Measurements from ENCODE around the gene PRDM15. TPM values are rescaled to one million over a fixed set of nuclear protein-coding genes. Genes with fewer than 3 reads are reported as not detected.

Gene PRDM15
- total RNA-seq, 1 experiment from 2014 or later, result 11.2 TPM

- DNase-seq (ENCODE audit: low read depth, low spot score) (no peak), ATAC-seq (no peak)
- intact Hi-C loops (cut with micrococcal nuclease; ENCODE audit: unreplicated experiment) (no loop called here), in situ Hi-C loops (cut with HindIII; ENCODE audit: low pct_unique_long_range_greater_than_20kb, low sequenced_read_pairs) (no loop called here)
- H3K4me3 ChIP-seq (ENCODE audit: low read depth in 2 of 2, low read length in 2 of 2), result no peak overlapping the region
- no peaks in the 10 kb centered on the region for H3K9me3 ChIP-seq (ENCODE audit: control insufficient read depth, insufficient read depth, low read depth, low read length)
- no peaks in the 10 kb centered on the region; the same call in 1 of the 2 replicates for H3K36me3 ChIP-seq (ENCODE audit: control insufficient read depth, insufficient read depth, low read length)
- H3K27me3 ChIP-seq (ENCODE audit: control insufficient read depth, insufficient read depth, low read length), result no peaks in the 10 kb centered on the region
- ChIA-PET CTCF (no interaction called here), POLR2A (no interaction called here)
- BruUV-seq (replicated peaks), result no TSS peak
- no peak for TF ChIP-seq SIN3A (IDR thresholded peaks at IDR 0.05; ENCODE audit: borderline replicate concordance, insufficient read depth, low read depth, low read length)
- no peak for TF ChIP-seq TCF7L2 (IDR thresholded peaks at IDR 0.05; ENCODE audit: low read depth, low read length)
- TF ChIP-seq, protein P1, sequence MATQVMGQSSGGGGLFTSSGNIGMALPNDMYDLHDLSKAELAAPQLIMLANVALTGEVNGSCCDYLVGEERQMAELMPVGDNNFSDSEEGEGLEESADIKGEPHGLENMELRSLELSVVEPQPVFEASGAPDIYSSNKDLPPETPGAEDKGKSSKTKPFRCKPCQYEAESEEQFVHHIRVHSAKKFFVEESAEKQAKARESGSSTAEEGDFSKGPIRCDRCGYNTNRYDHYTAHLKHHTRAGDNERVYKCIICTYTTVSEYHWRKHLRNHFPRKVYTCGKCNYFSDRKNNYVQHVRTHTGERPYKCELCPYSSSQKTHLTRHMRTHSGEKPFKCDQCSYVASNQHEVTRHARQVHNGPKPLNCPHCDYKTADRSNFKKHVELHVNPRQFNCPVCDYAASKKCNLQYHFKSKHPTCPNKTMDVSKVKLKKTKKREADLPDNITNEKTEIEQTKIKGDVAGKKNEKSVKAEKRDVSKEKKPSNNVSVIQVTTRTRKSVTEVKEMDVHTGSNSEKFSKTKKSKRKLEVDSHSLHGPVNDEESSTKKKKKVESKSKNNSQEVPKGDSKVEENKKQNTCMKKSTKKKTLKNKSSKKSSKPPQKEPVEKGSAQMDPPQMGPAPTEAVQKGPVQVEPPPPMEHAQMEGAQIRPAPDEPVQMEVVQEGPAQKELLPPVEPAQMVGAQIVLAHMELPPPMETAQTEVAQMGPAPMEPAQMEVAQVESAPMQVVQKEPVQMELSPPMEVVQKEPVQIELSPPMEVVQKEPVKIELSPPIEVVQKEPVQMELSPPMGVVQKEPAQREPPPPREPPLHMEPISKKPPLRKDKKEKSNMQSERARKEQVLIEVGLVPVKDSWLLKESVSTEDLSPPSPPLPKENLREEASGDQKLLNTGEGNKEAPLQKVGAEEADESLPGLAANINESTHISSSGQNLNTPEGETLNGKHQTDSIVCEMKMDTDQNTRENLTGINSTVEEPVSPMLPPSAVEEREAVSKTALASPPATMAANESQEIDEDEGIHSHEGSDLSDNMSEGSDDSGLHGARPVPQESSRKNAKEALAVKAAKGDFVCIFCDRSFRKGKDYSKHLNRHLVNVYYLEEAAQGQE (IDR thresholded peaks at IDR 0.05; ENCODE audit: insufficient read depth in 1 of 2, low read depth in 2 of 2, low read length in 1 of 2), result no peak
- TF ChIP-seq POLR2AphosphoS5 (IDR thresholded peaks at IDR 0.05; ENCODE audit: low read depth, low read length), result no peak
- TF ChIP-seq, protein P2, sequence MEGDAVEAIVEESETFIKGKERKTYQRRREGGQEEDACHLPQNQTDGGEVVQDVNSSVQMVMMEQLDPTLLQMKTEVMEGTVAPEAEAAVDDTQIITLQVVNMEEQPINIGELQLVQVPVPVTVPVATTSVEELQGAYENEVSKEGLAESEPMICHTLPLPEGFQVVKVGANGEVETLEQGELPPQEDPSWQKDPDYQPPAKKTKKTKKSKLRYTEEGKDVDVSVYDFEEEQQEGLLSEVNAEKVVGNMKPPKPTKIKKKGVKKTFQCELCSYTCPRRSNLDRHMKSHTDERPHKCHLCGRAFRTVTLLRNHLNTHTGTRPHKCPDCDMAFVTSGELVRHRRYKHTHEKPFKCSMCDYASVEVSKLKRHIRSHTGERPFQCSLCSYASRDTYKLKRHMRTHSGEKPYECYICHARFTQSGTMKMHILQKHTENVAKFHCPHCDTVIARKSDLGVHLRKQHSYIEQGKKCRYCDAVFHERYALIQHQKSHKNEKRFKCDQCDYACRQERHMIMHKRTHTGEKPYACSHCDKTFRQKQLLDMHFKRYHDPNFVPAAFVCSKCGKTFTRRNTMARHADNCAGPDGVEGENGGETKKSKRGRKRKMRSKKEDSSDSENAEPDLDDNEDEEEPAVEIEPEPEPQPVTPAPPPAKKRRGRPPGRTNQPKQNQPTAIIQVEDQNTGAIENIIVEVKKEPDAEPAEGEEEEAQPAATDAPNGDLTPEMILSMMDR (IDR thresholded peaks at IDR 0.05), result no peak
- H3K27ac ChIP-seq (ENCODE audit: low read length), result no peak overlapping the region
- no peaks in the 10 kb centered on the region for H3K4me1 ChIP-seq (ENCODE audit: control insufficient read depth, insufficient read depth, low read length)
These were observed 26.8 kb downstream of the PRDM15 start for GRCh38 chr21:41852151-41852928.

GRCh38 chr21:41851090-41851790 is 27.9 kb downstream of the PRDM15 start:
- BruUV-seq (replicated peaks), result no TSS peak
- ATAC-seq (no peak), DNase-seq (ENCODE audit: low read depth, low spot score) (no peak)
- ChIA-PET CTCF (no interaction called here), POLR2A (no interaction called here)
- in situ Hi-C loops (cut with HindIII; ENCODE audit: low pct_unique_long_range_greater_than_20kb, low sequenced_read_pairs) (no loop called here), intact Hi-C loops (cut with micrococcal nuclease; ENCODE audit: unreplicated experiment) (no loop called here)
- Histone ChIP-seq H3K4me1 (ENCODE audit: control insufficient read depth, insufficient read depth, low read length) (no peaks in the 10 kb centered on the region), H3K27ac (ENCODE audit: low read length) (no peak overlapping the region), H3K9me3 (ENCODE audit: control insufficient read depth, insufficient read depth, low read depth, low read length) (no peaks in the 10 kb centered on the region), H3K27me3 (ENCODE audit: control insufficient read depth, insufficient read depth, low read length) (no peaks in the 10 kb centered on the region), H3K4me3 (ENCODE audit: low read depth in 2 of 2, low read length in 2 of 2) (no peak overlapping the region), H3K36me3 (ENCODE audit: control insufficient read depth, insufficient read depth, low read length) (no peaks in the 10 kb centered on the region; the same call in 1 of the 2 replicates)
- TF ChIP-seq, protein P2 (IDR thresholded peaks at IDR 0.05), result no peak
- TF ChIP-seq POLR2AphosphoS5 (IDR thresholded peaks at IDR 0.05; ENCODE audit: low read depth, low read length), result no peak
- no peak for TF ChIP-seq SIN3A (IDR thresholded peaks at IDR 0.05; ENCODE audit: borderline replicate concordance, insufficient read depth, low read depth, low read length)
- TF ChIP-seq, protein P1 (IDR thresholded peaks at IDR 0.05; ENCODE audit: insufficient read depth in 1 of 2, low read depth in 2 of 2, low read length in 1 of 2), result no peak
- no peak for TF ChIP-seq TCF7L2 (IDR thresholded peaks at IDR 0.05; ENCODE audit: low read depth, low read length)
